ENCODE data around the gene SART1.
"Not testable (repeated sequence)": the region's sequence is repeated elsewhere in the genome, so short reads cannot be mapped to it uniquely, and the experiment has no call there.

Gene SART1

DNA sequence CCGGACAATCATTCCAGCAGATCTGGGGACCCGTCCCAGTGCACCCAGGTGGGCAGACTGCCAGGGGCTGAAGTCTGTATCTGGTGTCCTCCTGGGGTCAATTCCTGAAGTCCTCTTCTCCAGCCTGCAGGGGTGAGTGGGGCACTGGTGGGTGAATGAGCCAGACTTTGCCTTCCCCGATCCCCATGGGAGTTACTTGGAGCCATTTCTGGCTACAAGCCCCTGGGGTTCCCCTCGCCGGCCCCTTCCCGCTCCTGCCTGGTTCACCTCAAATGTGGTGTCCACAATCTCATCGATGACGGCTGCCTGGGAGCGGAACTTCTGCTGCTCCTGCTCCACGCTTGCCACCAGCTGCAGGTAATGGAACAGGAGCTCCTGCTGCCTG lies 55.3 kb downstream of the SART1 start:
- no peak for DNase-seq

DNA sequence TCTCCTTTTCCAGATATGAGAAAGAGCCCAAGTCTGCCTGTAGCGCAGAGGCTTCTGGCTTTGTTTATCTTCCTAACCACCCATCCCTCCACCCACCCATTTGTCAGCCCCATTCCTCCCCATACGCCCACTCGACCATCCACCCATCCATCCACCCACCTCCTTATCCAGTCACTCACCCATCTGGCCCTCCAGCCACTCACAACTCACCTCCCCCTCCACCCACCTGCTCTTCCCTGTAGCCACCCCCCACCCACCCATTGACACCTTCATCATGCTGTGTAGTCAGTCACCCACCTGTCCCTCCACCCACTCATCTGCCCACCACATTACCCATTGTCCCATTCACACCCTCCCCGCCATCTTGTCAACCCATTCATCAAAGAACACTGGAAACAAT lies 55.8 kb downstream of the SART1 start:
- DNase-seq: no peak

DNA sequence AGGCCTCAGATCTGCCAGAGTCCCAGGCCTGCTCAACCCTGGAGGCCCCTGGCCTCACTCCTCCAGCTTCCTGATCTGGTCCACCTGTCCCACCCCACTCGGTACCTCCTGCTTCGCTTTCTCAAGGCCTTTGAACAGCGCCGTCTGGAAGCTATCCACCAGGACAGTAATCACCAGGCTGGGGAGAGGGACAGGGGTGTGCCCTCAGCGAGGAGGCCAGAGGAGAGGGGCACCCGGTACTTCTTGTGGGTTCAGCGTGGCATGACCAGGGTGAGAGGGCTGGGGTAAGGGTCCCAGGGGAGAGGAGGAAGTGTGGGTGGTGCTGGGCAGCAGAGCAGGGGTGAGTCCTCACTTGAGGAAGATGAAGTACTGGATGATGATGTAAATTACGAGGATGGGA lies 58.7 kb downstream of the SART1 start:
- no peak for DNase-seq

DNA sequence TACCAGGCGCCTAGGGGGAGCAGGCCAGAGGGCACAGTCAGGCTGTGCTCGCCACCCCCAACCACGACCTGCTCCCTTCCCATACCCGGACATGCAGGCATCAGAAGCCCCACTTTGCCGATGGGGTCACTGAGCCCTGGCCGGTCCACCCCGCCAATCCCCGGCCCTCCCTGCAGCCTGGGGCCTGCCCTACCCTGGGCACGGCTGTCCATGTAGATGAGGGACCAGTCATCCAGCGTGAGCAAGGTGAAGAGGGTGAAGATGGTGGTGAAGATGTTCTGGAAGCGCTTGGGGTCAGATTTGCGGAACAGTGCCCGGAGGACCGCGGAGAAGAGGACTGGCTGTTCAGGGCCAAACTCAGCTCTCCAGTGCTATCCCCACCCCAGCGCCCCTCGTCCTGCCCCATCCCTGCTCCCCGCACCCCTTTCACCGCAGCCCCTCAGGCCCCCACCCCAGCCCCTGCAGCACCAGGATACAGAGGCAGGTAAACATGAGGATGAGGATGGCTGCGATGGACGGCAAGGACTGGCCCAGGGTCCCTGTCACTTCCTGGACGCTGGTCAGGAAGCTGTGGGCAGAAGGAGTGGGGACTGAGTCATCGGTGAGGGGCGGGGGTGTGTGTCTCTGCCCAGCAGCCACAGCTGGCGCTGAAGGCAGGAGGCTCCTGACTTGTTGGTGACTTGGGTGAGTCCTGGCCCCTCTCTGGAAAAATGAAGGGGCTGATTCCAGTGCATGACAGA lies 59.3 kb downstream of the SART1 start:
- peak; percentile 73 for DNase-seq

DNA sequence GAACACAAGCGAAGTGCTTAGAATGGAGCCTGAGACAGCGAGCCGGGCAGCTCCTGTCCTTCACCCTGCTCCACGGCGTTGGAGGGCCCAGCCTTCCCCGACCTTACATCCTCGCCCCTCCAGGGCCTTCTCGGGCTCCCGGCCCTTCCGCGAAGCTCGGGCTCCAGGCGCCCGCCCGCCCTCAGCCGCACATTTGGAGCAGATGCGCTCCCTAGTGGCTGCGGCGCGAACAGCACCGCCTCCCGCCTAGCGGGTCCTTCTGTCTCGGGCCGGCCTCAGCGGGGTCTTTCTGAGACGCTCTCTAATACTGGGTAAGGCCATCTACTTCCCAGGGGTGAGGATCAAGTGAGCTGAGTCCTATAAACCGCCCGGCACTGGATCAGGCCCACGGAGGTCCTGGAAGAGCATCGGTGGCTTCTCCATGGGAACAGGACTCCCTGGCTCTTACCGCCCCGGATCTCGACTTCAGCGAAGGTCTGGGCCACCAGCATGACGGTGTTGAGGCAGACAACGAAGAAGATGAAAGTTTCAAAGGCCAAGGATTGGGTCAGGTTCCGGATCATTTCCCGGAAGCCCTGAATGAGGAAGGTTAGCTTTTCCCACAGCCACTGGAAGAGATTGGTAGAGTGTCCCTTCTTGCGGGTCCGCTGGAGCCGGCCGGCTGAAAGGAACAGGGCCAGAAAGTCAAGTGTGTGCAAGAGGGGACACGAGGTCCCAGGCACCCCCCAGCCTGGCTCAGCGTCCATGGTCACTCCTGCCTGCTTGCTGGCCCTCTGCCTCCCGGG lies 61.1 kb downstream of the SART1 start:
- peak; percentile 63 for DNase-seq

DNA sequence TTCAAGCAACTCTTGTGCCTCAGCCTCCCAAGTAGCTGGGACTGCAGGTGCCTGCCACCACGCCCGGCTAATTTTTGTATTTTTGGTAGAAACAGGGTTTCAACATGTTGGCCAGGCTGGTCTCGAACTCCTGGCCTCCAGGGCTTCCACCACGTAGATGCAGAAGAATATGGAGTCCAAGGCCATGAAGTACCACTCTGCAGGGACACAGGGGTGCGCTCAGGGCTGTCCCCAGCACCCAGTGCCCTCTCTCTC lies 61.6 kb downstream of the SART1 start:
- not testable (repeated sequence) for DNase-seq

DNA sequence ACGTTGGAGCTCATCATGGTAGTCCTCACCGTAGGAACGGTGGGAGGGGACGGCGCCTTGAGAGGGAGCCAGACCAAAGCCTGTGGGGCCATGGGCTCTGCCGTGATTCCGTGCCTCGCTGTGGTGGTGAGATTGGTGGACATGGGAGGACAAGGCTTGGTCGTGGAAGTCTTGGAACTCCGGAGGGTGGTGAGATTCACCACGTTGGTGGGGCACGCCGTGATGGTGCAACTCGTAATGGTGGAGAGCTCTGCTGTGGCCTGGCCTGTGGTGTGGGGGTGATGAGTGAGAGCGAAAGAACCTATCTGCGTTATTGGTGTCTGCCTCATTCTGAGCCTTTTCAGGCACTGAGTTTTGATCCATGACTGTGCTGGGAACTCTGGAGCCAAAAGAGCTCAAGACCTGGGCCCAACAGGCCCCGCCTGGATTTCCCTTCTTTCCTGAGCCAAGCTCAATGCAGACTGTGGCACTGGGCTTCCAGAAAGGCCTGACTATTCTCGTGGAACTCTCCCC lies 64.5 kb downstream of the SART1 start, which contains the start of gene CATSPER1:
Gene CATSPER1 (minus strand): TSS at position 463 of the 513 bp plus-strand sequence. CDS start 100 bp downstream, at position 363.
- no peak for DNase-seq

All from fibroblast of skin of scalp (primary cell).